HEK293 (cell line): ENCODE measurements around the gene LDLRAD2.

Experiments used
- ZNF114 ChIP-seq: fragments of 450-650 bp; formaldehyde crosslinking; IDR thresholded peaks from 2 replicates; pipeline ENCODE4 v1.5.0; 2017; ENCODE audit warnings: missing biosample characterization, missing genetic modification characterization
- ZNF23 ChIP-seq: fragments of 450-650 bp; formaldehyde crosslinking; IDR thresholded peaks from 2 replicates; pipeline ENCODE4 v1.5.1; 2016; ENCODE audit warnings: missing biosample characterization, missing genetic modification characterization, borderline replicate concordance

DNA sequence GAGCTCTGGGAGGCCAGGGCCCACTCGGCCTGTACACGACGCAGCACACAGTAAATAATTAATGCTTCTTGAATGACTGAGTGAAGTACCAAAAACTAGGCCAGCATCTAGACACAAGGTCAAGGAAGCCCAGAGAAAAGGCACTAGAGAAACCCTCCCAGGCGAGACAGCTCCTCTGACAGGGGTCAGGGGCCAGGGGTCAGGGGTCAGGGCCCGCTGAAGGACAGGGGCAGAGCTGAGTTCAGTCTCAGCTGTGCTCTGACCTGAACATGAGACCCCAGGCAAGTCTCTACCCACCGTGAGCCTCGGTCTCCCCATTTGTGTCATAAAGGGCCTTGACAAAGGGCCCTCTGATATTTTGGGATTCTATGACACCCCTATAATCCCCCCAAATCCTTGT, 56.4 kb downstream of the LDLRAD2 start:
- TF ChIP-seq ZNF23 (no peak), ZNF114 (tag by site-specific recombination) (no peak)
